Daoy (cell line): ENCODE data around the gene SH3PXD2B. TPM values are rescaled to one million over a fixed set of nuclear protein-coding genes. Genes with fewer than 3 reads are reported as not detected.
A peak's percentile ranks its signal among the peaks of the same experiment; 100 is the strongest.
"Not testable (repeated sequence)": the region's sequence is repeated elsewhere in the genome, so short reads cannot be mapped to it uniquely, and the experiment has no call there.

Experiments used
- DNase-seq: peaks from one replicate; pipeline ENCODE4 v3.0.0-alpha.2; 2015; ENCODE audit warnings: low read depth
- total RNA-seq: library from RNA; depleted of rRNA; stranded (reverse); fragments of >200 nt; shearing (Covaris generic); gene quantifications from 2 replicates; pipeline ENCODE4 v1.2.3, GENCODE V29; 2014

The SH3PXD2B gene
- total RNA-seq, 1 experiment from 2014 or later, result 10.9 TPM

GRCh38 chr5:172370237-172370640, 84.1 kb downstream of the SH3PXD2B start:
- DNase-seq, result no peak

- DNase-seq, result not testable (repeated sequence)
Measured at GRCh38 chr5:172368699-172369098, 85.6 kb downstream of the SH3PXD2B start.

- no peak for DNase-seq
Measured at GRCh38 chr5:172365948-172366608, 88.2 kb downstream of the SH3PXD2B start.

- no peak for DNase-seq
Measured at GRCh38 chr5:172364773-172365172, 89.6 kb downstream of the SH3PXD2B start.

GRCh38 chr5:172362755-172363154, 91.6 kb downstream of the SH3PXD2B start:
- DNase-seq, result no peak

GRCh38 chr5:172361566-172362238, 92.6 kb downstream of the SH3PXD2B start:
- peak; percentile 96 for DNase-seq

- DNase-seq, result no peak
Measured at GRCh38 chr5:172358345-172358744, 96.0 kb downstream of the SH3PXD2B start.

GRCh38 chr5:172356527-172356926, 97.8 kb downstream of the SH3PXD2B start:
- DNase-seq, result no peak

GRCh38 chr5:172356047-172356446, 98.3 kb downstream of the SH3PXD2B start:
- DNase-seq, result no peak

- DNase-seq, result no peak
Measured at GRCh38 chr5:172353846-172354245, 100.5 kb downstream of the SH3PXD2B start.

GRCh38 chr5:172353271-172353812, 101.0 kb downstream of the SH3PXD2B start:
- DNase-seq, result no peak

GRCh38 chr5:172352526-172352925, 101.8 kb downstream of the SH3PXD2B start:
- not testable (repeated sequence) for DNase-seq

GRCh38 chr5:172351240-172351778, 103.0 kb downstream of the SH3PXD2B start:
- DNase-seq, result no peak

- DNase-seq, result no peak
Measured at GRCh38 chr5:172350212-172351181, 103.8 kb downstream of the SH3PXD2B start.

- not testable (repeated sequence) for DNase-seq
Measured at GRCh38 chr5:172348733-172349132, 105.6 kb downstream of the SH3PXD2B start.

- no peak for DNase-seq
Measured at GRCh38 chr5:172348084-172348483, 106.2 kb downstream of the SH3PXD2B start.

- DNase-seq, result no peak
Measured at GRCh38 chr5:172347496-172348052, 106.8 kb downstream of the SH3PXD2B start.

- DNase-seq, result no peak
Measured at GRCh38 chr5:172345881-172346280, 108.4 kb downstream of the SH3PXD2B start.

GRCh38 chr5:172344855-172345409, 109.4 kb downstream of the SH3PXD2B start:
- no peak for DNase-seq

GRCh38 chr5:172343741-172344140, 110.6 kb downstream of the SH3PXD2B start:
- no peak for DNase-seq

GRCh38 chr5:172342918-172343317, 111.4 kb downstream of the SH3PXD2B start:
- no peak for DNase-seq
